Calu3 (cell line): ENCODE measurements around the gene ATP6AP1. TPM values are rescaled to one million over a fixed set of nuclear protein-coding genes. Genes with fewer than 3 reads are reported as not detected.

ENCODE experiments used
- BruUV-seq: library from RNA; stranded (reverse); fragments of 400-500 nt; replicated peaks from 2 replicates; lab custom pipeline; 2021; lab: Mats Ljungman, UMichigan
- CTCF ChIA-PET: fragments of 300-600 bp; sonication (Branson Sonifier 250); formaldehyde crosslinking; loops from one replicate; lab custom pipeline; 2022; ENCODE audit warnings: antibody characterized with exemption; lab: Charles Lee
- DNase-seq: peaks from one replicate; pipeline ENCODE4 v3.0.0; 2022
- H3K27ac Mint-ChIP-seq: one replicate; pipeline ENCODE4 v1.8.0; 2022; ENCODE audit warnings: mixed read lengths; ENCODE audit not compliant: unreplicated experiment
- H3K27me3 Mint-ChIP-seq: one replicate; pipeline ENCODE4 v1.8.0; 2022; ENCODE audit warnings: mixed read lengths; ENCODE audit not compliant: unreplicated experiment
- H3K36me3 Mint-ChIP-seq: one replicate; pipeline ENCODE4 v1.8.0; 2022; ENCODE audit warnings: mild to moderate bottlenecking, moderate library complexity, mixed read lengths; ENCODE audit not compliant: insufficient read depth, unreplicated experiment
- H3K4me1 Mint-ChIP-seq: one replicate; pipeline ENCODE4 v1.8.0; 2022; ENCODE audit warnings: mild to moderate bottlenecking, low read depth, mixed read lengths; ENCODE audit not compliant: unreplicated experiment
- H3K4me3 Mint-ChIP-seq: one replicate; pipeline ENCODE4 v1.8.0; 2022; ENCODE audit warnings: mild to moderate bottlenecking, low read depth, moderate library complexity, mixed read lengths; ENCODE audit not compliant: unreplicated experiment
- H3K9me3 Mint-ChIP-seq: one replicate; pipeline ENCODE4 v1.8.0; 2022; ENCODE audit warnings: low read depth, mixed read lengths; ENCODE audit not compliant: unreplicated experiment
- intact Hi-C: fragments of 100-400 bp; cut with micrococcal nuclease; formaldehyde crosslinking; loops from one replicate; pipeline ENCODE4 v1.10.0; 2022; ENCODE audit not compliant: unreplicated experiment
- total RNA-seq: library from RNA; stranded (reverse); gene quantifications from 2 replicates; pipeline ENCODE4 v1.2.3, GENCODE V29; 2022
- TF ChIP-seq, protein P1 (sequence below): fragments of 200-600 bp; IDR thresholded peaks from one replicate; pipeline ENCODE4 v1.8.0; 2022; ENCODE audit warnings: antibody characterized with exemption; ENCODE audit not compliant: unreplicated experiment

Gene ATP6AP1
- total RNA-seq, 1 experiment from 2014 or later: 109 TPM

DNA sequence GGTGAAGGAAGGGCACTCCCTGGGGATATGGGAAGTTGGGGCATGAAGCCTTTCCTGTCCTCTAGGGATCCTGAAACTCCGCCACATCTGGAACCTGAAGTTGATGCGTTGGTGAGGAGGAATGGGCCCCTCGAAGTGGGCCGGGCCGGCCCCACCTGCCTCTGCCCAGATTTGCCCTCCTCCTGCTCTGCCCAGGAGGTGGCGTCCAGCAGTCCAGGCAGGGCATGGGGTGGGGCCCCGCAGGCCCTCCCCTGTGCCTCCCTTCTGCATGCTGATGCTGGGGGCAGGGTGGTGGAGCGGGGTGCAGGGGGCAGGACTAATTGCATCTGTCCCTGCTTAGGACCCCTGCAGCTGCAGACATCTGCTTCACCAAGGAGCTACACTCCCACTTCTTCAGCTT, 15.3 kb upstream of the ATP6AP1 start:
- peaks cover 55% of the 10 kb centered on the region for H3K36me3 Mint-ChIP-seq
- no peak for DNase-seq
- no peak overlapping the region for H3K4me3 Mint-ChIP-seq
- H3K4me1 Mint-ChIP-seq: peaks cover 18% of the 10 kb centered on the region
- no peak overlapping the region for H3K27ac Mint-ChIP-seq
- CTCF ChIA-PET: no interaction called here
- H3K9me3 Mint-ChIP-seq: no peaks in the 10 kb centered on the region
- intact Hi-C loops: no loop called here
- no TSS peak for BruUV-seq
- TF ChIP-seq, protein P1, sequence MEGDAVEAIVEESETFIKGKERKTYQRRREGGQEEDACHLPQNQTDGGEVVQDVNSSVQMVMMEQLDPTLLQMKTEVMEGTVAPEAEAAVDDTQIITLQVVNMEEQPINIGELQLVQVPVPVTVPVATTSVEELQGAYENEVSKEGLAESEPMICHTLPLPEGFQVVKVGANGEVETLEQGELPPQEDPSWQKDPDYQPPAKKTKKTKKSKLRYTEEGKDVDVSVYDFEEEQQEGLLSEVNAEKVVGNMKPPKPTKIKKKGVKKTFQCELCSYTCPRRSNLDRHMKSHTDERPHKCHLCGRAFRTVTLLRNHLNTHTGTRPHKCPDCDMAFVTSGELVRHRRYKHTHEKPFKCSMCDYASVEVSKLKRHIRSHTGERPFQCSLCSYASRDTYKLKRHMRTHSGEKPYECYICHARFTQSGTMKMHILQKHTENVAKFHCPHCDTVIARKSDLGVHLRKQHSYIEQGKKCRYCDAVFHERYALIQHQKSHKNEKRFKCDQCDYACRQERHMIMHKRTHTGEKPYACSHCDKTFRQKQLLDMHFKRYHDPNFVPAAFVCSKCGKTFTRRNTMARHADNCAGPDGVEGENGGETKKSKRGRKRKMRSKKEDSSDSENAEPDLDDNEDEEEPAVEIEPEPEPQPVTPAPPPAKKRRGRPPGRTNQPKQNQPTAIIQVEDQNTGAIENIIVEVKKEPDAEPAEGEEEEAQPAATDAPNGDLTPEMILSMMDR: no peak
- no peaks in the 10 kb centered on the region for H3K27me3 Mint-ChIP-seq

DNA sequence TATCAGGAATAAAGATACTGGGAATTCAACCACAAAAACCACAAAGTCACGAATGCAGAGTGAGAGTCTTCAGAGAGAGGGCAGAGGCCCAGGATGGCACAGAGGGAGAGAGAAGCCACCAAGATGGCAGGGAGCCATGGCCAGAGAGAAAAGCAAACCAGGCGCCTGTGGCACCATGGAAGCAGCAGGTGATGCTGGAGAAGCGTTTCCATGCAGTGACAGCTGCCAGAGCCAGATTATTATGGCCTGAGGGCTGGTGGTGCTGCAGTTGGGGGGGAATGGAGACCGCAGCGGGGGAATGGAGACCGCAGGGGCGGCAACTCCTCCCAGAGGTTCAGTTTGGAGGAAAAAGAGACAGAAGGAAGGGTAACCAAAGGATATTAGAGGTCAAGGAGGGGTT, 11.3 kb upstream of the ATP6AP1 start:
- BruUV-seq: no TSS peak
- intact Hi-C loops: no loop called here
- TF ChIP-seq, protein P1: no peak
- H3K27me3 Mint-ChIP-seq: no peaks in the 10 kb centered on the region
- no peak for DNase-seq
- H3K36me3 Mint-ChIP-seq: peaks cover 41% of the 10 kb centered on the region
- H3K4me1 Mint-ChIP-seq: no peaks in the 10 kb centered on the region
- H3K9me3 Mint-ChIP-seq: no peaks in the 10 kb centered on the region
- H3K4me3 Mint-ChIP-seq: no peak overlapping the region
- H3K27ac Mint-ChIP-seq: no peak overlapping the region
- CTCF ChIA-PET: no interaction called here

DNA sequence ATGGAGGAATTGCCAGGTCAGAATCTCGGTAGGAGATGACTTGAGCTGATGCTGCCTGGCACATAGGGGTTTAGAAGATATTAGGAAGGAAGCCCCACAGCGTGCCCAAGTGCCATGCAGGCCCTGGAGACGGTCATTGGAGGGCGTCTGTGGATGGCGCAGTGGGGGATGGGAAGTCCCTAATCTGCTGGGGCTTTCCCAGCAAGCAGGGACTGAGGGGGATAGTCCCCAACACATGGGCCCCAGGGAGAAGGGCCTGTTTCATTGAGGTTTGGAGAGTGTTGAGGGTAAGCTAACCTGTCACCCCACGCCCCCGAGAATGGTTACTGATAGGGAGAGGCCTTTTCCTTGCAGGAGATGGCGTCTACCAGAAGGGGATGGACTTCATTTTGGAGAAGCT, 9.3 kb upstream of the ATP6AP1 start:
- CTCF ChIA-PET: no interaction called here
- H3K9me3 Mint-ChIP-seq: no peaks in the 10 kb centered on the region

DNA sequence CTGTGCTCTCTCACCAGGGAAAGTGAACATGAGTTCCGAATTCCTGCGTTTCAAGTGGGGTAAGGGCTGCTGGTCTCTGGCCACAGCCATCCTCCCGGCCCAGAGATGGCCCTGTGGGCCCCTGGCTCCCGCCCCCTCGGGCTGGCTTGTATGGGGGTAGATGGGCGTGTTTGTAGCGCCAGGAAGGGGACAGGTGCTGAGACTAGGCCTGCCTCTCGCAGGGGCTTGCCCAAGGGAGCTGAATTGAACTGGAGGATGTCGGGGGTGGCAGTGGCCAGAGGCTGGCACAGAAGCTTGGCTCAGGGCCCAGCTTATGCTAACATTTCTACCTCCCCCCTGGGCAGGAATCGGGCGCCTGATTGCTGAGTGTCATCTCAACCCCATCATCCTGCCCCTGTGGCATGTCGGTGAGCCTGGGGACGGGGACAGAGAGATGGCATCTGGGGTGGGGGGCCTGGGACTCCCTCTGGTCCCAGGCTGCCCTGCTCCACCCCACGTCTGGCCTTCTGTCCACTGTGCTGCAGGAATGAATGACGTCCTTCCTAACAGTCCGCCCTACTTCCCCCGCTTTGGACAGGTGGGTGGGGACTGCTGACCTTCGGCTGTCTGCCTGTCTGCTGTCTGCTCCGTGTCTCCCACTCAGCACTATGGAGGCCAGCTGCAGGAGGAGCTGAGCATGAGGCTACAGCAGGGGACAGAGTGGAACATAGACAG, 8.6 kb upstream of the ATP6AP1 start:
- Mint-ChIP-seq H3K36me3 (peaks cover 30% of the 10 kb centered on the region), H3K27me3 (no peaks in the 10 kb centered on the region), H3K27ac (no peak overlapping the region), H3K4me1 (no peaks in the 10 kb centered on the region), H3K9me3 (no peaks in the 10 kb centered on the region), H3K4me3 (no peak overlapping the region)
- TF ChIP-seq, protein P1: no peak
- no TSS peak for BruUV-seq
- DNase-seq: no peak
- intact Hi-C loops: no loop called here
- CTCF ChIA-PET: no interaction called here

More for the DNA sequence above, 9.3 kb upstream of the ATP6AP1 start:
- Mint-ChIP-seq H3K4me1 (no peaks in the 10 kb centered on the region), H3K4me3 (no peak overlapping the region), H3K27ac (no peak overlapping the region), H3K36me3 (peaks cover 27% of the 10 kb centered on the region), H3K27me3 (no peaks in the 10 kb centered on the region)
- TF ChIP-seq, protein P1: no peak
- intact Hi-C loops: no loop called here
- no TSS peak for BruUV-seq
- no peak for DNase-seq
